ENCODE data around the gene USP35. TPM values are rescaled to one million over a fixed set of nuclear protein-coding genes. Genes with fewer than 3 reads are reported as not detected.

The USP35 gene
- total RNA-seq, 1 donor from 2014 or later: 10.9 TPM

DNA sequence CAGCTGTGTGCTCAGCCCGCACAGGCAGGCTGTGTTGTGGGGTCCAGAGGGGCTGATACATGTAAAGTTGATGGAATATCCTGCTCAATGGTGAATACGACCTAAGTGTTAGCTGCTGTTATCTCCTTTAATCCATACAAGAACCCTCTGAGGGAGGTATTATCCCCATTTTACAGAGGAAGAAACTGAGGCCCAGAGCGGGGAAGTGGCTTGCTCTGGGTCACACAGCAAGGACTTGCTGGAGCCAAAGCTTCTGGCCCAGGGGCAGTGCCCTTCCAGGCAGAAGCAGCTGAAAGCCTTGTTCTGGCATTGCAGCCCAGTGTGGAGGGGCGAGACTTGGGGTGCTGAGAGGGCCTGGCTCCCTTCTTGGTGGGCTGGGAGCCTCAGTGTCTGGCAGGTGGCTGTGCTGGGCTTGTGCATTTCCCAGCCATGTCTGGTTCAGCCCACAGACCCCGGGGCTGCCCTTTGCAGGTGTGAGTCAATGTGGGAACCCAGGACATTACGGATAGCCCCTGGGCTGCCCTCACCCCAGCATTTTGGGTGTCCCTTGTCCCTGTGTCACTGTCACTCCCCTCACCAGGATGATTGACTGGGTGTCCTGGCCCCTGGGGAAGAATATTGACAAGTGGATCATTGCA, 10.4 kb downstream of the USP35 start:
- Mint-ChIP-seq H3K4me3 (ENCODE audit: unreplicated experiment) (no peak overlapping the region), H3K27ac (ENCODE audit: unreplicated experiment) (no peak overlapping the region), H3K4me1 (ENCODE audit: unreplicated experiment) (no peaks in the 10 kb centered on the region), H3K27me3 (ENCODE audit: unreplicated experiment) (no peaks in the 10 kb centered on the region), H3K36me3 (ENCODE audit: unreplicated experiment) (peaks cover 25% of the 10 kb centered on the region), H3K9me3 (ENCODE audit: unreplicated experiment) (no peaks in the 10 kb centered on the region)
- DNase-seq (ENCODE audit: extremely low spot score, unreplicated experiment): no peak
- TF ChIP-seq, protein P1, sequence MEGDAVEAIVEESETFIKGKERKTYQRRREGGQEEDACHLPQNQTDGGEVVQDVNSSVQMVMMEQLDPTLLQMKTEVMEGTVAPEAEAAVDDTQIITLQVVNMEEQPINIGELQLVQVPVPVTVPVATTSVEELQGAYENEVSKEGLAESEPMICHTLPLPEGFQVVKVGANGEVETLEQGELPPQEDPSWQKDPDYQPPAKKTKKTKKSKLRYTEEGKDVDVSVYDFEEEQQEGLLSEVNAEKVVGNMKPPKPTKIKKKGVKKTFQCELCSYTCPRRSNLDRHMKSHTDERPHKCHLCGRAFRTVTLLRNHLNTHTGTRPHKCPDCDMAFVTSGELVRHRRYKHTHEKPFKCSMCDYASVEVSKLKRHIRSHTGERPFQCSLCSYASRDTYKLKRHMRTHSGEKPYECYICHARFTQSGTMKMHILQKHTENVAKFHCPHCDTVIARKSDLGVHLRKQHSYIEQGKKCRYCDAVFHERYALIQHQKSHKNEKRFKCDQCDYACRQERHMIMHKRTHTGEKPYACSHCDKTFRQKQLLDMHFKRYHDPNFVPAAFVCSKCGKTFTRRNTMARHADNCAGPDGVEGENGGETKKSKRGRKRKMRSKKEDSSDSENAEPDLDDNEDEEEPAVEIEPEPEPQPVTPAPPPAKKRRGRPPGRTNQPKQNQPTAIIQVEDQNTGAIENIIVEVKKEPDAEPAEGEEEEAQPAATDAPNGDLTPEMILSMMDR (IDR thresholded peaks at IDR 0.05): no peak

DNA sequence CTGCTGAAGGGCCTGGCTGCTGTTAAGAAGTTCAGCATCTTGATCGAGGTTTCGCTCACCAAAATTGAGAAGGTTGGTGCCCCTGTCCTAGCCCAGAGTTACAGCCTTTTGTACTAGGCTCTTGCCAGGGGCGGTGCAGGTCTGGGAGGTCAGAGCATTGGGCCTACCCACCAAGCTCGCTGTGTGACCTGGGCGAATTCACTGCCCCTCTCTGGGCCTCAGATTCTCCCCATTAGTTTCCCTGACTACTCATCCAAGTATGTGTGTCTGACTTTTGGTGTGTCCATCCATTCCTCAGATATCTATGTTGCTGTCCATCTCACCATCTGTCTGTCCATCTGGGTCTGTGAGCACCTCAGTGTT, 10.9 kb downstream of the USP35 start:
- Mint-ChIP-seq H3K4me1 (ENCODE audit: unreplicated experiment) (no peaks in the 10 kb centered on the region), H3K9me3 (ENCODE audit: unreplicated experiment) (no peaks in the 10 kb centered on the region), H3K4me3 (ENCODE audit: unreplicated experiment) (no peak overlapping the region), H3K27ac (ENCODE audit: unreplicated experiment) (no peak overlapping the region), H3K27me3 (ENCODE audit: unreplicated experiment) (no peaks in the 10 kb centered on the region), H3K36me3 (ENCODE audit: unreplicated experiment) (peaks cover 26% of the 10 kb centered on the region)
- TF ChIP-seq, protein P1 (IDR thresholded peaks at IDR 0.05): no peak
- no peak for DNase-seq (ENCODE audit: extremely low spot score, unreplicated experiment)

DNA sequence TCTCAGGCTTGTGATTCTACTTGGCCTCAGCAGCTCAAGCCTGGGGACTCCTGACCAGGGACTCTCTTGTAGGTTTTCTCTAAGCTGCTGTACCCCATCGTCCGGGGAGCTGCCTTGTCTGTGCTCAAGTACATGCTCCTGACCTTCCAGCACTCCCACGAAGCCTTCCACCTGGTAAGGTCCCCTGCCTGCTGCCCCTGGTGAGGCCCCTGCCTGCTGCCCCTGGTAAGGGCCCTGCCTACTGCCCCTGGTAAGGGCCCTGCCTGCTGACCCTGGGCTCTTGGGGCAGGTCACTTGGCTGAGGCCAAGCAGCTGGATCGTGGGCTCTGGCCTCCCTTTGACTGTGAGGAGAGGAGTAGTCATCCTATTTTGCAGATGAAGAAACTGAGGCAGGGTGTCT, 11.3 kb downstream of the USP35 start:
- TF ChIP-seq, protein P1 (IDR thresholded peaks at IDR 0.05): no peak
- Mint-ChIP-seq H3K9me3 (ENCODE audit: unreplicated experiment) (no peaks in the 10 kb centered on the region), H3K27ac (ENCODE audit: unreplicated experiment) (no peak overlapping the region), H3K4me3 (ENCODE audit: unreplicated experiment) (no peak overlapping the region), H3K4me1 (ENCODE audit: unreplicated experiment) (no peaks in the 10 kb centered on the region), H3K36me3 (ENCODE audit: unreplicated experiment) (peaks cover 26% of the 10 kb centered on the region), H3K27me3 (ENCODE audit: unreplicated experiment) (no peaks in the 10 kb centered on the region)
- no peak for DNase-seq (ENCODE audit: extremely low spot score, unreplicated experiment)

DNA sequence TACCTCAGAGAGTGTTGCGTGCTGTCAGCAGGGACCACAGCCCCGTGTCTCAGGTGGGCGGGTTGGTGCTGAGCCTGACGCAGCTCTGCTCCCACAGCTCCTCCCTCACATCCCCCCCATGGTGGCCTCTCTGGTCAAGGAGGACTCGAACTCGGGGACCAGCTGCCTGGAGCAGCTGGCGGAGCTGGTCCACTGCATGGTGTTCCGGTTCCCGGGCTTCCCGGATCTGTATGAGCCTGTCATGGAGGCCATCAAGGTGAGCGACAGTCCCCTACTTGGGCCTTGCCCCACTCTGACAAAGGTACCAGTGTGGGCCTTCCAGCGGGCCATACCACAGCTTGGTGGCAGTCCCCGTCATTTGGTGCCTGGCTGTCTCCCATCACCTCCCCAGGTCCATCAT, 11.8 kb downstream of the USP35 start:
- Mint-ChIP-seq H3K27me3 (ENCODE audit: unreplicated experiment) (no peaks in the 10 kb centered on the region), H3K4me1 (ENCODE audit: unreplicated experiment) (no peaks in the 10 kb centered on the region), H3K4me3 (ENCODE audit: unreplicated experiment) (no peak overlapping the region), H3K9me3 (ENCODE audit: unreplicated experiment) (no peaks in the 10 kb centered on the region), H3K27ac (ENCODE audit: unreplicated experiment) (no peak overlapping the region), H3K36me3 (ENCODE audit: unreplicated experiment) (peaks cover 26% of the 10 kb centered on the region)
- DNase-seq (ENCODE audit: extremely low spot score, unreplicated experiment): no peak
- TF ChIP-seq, protein P1 (IDR thresholded peaks at IDR 0.05): no peak

DNA sequence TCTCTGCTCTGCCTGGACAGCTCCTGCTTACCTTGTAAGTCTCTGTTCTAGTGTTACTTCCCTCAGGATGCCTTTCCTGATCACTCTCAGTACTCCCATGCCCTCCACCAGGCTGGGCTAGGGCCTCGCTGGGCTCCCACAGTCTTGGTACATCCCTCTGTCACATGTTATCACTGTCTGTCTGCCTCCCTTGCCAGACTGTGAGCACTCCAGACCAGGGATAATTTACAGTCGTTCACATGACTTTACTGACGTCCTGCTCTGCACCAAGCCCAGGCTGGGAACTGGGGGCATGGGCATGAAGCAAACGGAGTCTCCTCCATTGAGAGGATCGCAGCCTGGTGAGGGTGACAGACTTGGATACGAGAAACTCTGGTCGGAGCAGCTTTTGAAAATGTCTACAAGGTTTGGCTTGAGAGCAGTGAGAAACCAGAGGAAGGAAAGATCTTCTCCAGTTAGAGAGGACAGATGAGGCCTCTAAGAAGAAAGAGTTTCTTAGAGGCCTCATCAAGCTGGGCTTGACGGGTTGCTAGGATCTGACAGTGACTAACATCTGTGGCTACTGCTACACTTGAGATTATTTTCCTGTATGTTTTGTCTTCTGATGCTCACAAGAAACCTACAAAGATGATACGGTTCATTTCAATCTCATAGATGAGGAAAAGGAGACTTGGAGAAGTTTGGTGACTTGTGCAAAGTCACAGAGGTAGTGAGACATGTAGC, 12.5 kb downstream of the USP35 start:
- DNase-seq (ENCODE audit: extremely low spot score, unreplicated experiment): no peak
- no peaks in the 10 kb centered on the region for H3K27me3 Mint-ChIP-seq (ENCODE audit: unreplicated experiment)
- no peak overlapping the region for H3K4me3 Mint-ChIP-seq (ENCODE audit: unreplicated experiment)
- no peak overlapping the region for H3K27ac Mint-ChIP-seq (ENCODE audit: unreplicated experiment)
- TF ChIP-seq, protein P1 (IDR thresholded peaks at IDR 0.05): no peak
- H3K9me3 Mint-ChIP-seq (ENCODE audit: unreplicated experiment): no peaks in the 10 kb centered on the region
- H3K4me1 Mint-ChIP-seq (ENCODE audit: unreplicated experiment): no peaks in the 10 kb centered on the region
- H3K36me3 Mint-ChIP-seq (ENCODE audit: unreplicated experiment): peaks cover 27% of the 10 kb centered on the region

Measured in osteocyte (in vitro differentiated cells).